Limb (tissue), 2 donors: Measurements from ENCODE around the gene RTN4R.

Experiments used
- DNase-seq, 2 donors: peaks; one replicate each; pipeline ENCODE4 v3.0.0-alpha.2; 2016; ENCODE audit errors: extremely low spot score in 2 of 2

RTN4R gene

GRCh38 chr22:20258584-20259326 lies 9.4 kb downstream of the RTN4R start:
- DNase-seq = no peak

- DNase-seq = no peak
These were observed 10.2 kb downstream of the RTN4R start for GRCh38 chr22:20258021-20258299.

GRCh38 chr22:20257212-20258020 lies 10.7 kb downstream of the RTN4R start:
- no peak for DNase-seq

GRCh38 chr22:20256551-20257211 lies 11.4 kb downstream of the RTN4R start:
- DNase-seq = no peak

- no peak for DNase-seq
These were observed 12.1 kb downstream of the RTN4R start for GRCh38 chr22:20256027-20256426.

- no peak for DNase-seq
These were observed 12.9 kb downstream of the RTN4R start for GRCh38 chr22:20254975-20255946.

- DNase-seq = no peak
These were observed 15.0 kb downstream of the RTN4R start for GRCh38 chr22:20253161-20253560.

- no peak for DNase-seq
These were observed 16.1 kb downstream of the RTN4R start for GRCh38 chr22:20251981-20252380.

DNA sequence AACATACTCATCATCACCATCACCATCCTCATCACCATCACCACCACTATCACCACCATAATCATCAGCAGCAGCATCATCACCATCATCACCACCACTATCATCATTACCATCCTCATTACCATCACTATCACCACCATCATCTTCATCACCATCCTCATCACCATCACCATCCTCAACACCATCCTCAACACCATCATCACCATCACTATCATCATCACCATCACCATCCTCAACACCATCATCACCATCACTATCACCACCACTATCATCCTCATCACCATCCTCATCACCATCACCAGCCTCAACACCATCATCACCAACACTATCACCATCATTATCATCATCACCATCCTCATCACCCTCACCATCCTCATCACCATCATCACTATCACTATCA lies 16.6 kb downstream of the RTN4R start:
- no peak for DNase-seq

DNA sequence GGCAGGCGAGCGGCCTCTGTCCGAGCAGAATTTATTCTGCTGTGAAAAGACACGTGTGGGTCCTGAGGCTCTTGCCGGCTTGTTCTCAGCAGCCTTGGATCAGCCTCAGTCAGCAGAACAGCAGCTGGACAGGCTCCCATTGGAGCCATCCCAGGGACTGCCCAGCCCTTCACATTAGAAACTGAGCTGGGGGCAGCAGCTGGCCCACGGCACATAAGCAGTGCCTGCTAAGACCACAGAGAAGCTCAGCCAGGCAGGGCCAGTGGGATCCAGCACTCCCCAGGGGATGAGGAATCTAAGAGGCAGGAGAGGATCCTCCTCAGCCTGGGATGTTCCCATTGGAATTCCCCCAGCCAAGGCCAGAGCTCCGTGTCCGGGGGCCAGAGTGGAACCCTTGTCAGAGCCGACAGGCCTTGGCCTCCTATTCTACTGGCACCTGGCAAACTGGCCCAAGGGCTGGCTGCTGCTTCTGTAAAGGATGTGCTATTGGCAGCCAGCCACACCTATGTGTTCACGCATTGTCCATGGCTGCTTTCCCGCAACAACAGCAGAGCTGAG lies 18.2 kb downstream of the RTN4R start:
- peak; percentile 54 to 61 for DNase-seq

GRCh38 chr22:20248461-20248978 lies 19.6 kb downstream of the RTN4R start:
- DNase-seq = no peak

DNA sequence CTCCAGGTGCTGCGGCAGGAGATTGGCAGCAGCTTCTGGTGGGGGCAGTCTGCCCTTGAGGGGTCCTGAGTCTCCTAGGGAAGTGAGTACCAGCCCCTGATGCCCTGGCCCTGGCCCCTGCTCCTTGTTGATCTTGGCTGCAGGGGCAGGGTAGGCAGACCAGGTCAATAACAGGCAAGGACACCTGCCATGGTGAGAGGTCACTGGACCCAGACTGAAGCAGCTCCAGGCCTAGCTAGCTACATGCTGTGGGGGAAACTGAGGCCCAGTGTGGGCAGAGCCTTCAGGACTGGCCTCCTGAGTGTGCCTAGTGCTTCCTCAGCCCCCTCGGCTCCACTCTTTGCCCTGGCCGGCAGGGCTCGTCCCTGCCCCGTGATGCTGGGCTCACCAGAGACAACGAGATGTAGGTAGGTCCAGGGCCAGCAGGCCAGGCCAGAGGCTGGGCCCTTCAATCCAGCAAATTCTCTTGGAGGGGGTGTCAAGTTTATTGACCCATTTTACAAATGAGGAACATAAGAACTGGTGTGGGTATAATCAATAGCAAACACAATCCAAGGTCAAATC lies 20.4 kb downstream of the RTN4R start:
- DNase-seq = no peak

DNA sequence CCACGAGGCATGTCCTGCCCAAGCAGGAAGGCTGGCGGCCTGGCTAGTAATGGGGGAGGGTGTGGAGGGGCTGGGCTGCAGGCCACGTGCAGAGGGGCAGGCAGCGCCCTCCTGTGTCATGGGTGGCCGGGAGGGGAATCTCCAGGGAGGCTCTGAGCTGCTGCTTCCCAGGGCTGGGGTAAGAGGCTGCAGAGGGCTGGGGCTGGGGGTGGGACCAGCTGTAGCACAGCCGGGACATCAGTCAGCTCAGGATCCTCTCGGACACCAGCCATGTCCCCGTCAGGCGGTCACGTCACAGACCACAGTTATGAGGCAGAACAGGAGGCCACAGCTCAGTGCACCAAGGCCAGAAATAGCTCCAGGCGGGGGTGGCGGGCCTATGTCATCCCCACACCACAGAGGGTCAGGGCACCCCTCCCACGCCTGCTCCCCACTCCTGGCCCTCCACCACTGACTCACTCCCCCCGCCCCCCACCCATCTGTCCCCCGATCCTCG lies 21.1 kb downstream of the RTN4R start:
- peak in 1 of 2 donors; percentile 40 for DNase-seq

DNA sequence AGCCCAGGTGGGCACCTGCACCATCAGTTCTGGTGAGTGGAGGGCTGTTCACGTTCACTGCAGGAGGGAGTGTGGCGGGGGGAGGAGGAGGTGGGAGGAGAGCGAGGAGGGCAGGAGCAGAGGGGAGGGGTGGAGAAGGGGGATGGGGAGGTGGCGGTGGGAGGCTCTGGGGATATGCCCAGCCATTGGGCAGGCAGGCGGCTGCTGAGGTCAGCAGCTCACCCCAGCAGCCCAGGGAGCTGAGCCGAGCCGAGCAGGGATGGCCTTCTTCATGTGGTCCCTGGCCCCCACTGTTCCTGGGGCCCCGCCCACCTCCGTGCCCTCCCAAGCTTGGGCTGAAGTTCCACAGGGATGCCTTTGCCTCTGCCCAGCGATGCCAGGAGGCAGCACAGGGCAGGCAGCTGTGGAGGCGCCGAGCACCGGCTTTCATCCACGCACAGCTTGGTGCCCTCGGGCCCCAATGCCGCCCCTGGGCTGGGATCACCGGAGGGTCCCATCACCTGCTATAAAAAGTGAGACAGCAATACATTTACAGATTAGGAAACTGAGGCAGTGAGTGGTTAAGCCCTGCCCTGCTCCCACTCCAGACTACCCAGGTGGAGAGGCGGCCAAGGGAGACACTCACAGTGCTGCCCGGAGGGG lies 21.6 kb downstream of the RTN4R start:
- no peak for DNase-seq

DNA sequence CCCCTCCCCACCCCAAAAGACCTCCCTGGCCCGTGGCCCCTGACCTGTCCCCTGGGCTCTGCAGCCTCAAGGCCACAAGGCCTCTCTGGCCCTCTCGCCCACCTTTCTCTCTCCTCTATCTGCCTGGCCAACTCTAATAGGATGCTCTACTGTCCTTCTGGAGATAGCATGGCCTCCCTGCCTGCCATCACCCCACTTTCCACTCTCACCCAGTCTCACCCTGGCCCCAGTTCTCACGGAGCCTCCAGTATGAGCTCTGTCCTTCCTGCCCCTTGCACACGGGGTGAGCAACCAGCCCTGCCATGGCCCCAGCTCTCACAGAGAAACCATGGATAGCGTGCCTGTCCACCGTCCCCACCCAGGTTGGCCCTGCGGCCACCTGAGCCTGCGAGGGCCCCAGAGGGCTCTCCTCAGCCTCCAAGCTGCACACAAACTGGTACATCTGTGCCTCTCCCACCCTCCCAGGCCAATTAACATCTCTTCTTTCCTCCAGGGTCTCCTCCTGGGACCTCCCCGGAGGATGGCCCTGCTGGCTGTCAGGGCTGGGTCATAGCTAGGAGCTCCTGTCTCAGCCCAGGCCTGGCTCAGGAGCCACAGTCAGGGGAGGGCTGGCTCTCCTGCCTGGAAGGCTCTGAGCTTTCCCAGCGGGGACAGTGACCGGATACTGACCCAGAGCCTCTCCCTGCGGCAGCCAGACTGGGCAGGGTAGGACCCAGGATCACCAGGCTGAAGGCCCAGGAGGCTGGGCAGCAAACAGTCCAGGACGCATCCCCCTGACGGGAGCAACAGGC lies 22.3 kb downstream of the RTN4R start:
- DNase-seq = no peak

DNA sequence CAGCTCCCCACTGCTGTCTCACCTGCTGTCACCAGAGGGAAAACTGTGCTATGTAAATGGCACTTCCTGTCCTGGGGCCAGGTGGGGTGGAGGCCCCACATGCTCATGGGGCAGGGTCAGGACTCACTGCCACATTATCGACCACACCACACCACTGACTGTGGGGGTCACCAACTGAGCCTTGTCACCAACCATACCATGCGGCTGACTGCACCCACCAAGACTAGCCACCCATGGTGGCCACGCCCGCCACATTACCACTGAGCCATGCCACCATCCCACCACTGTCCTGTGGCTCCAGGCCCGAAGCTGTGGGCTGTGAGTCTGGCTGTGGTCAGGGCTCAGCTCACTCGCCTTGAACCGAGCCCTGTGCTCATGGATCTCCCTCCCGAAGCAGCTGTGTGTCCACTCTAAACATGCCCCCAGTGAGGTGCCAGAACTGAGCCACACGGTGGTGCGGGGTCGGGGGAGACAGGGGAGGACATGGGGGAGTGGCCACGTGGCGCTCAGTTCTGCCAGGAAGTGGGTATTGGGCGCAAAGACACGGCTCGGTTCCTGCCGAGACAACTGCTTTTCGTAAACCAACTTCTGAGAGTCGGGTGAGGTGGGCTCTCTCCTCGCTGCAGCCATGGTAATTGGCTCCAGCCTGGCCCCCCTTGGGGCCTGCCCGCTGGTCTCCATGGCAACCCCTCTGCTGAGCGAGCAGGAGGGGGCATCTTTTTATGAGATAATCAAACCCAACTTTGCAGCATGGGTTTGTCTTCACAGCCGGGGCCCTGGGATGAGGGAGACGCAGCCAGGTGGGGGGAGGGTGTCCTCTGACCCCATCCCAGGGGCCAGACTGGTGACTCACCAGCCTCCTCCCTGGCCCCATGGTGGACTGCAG lies 23.2 kb downstream of the RTN4R start:
- DNase-seq = peak in 1 of 2 donors; percentile 68

- no peak for DNase-seq
These were observed 23.9 kb downstream of the RTN4R start for GRCh38 chr22:20244250-20244648.
